NCI-H1092 treated with DMSO at 0.1 percent for 48 hours (cell line): ENCODE results near the gene ICAM1.
"Not testable (repeated sequence)": the region's sequence is repeated elsewhere in the genome, so short reads cannot be mapped to it uniquely, and the experiment has no call there.

Experiments used
- DNase-seq: peaks from one replicate; lab custom pipeline; 2025; lab: John Stamatoyannopoulos, UW

ICAM1 gene

GRCh38 chr19:10241826-10242449, 29.0 kb upstream of the ICAM1 start:
- not testable (repeated sequence) for DNase-seq

- no peak for DNase-seq
Measured at GRCh38 chr19:10243606-10244005, 27.3 kb upstream of the ICAM1 start.

- no peak for DNase-seq
Measured at GRCh38 chr19:10245189-10245939, 25.6 kb upstream of the ICAM1 start.

GRCh38 chr19:10246511-10246910, 24.4 kb upstream of the ICAM1 start:
- DNase-seq: no peak

GRCh38 chr19:10251792-10252694, 18.9 kb upstream of the ICAM1 start, which contains the start of gene MRPL4:
Gene MRPL4, plus strand, starts transcription at chr19:10252214. Its CDS starts 40 bp downstream, at chr19:10252254.
- peak; percentile 99 for DNase-seq

- DNase-seq: no peak
Measured at GRCh38 chr19:10252707-10253106, 18.2 kb upstream of the ICAM1 start.

GRCh38 chr19:10254244-10254643, 16.7 kb upstream of the ICAM1 start:
- DNase-seq: no peak

GRCh38 chr19:10255358-10255757, 15.6 kb upstream of the ICAM1 start:
- DNase-seq: no peak

- no peak for DNase-seq
Measured at GRCh38 chr19:10256551-10256950, 14.4 kb upstream of the ICAM1 start.

- DNase-seq: no peak
Measured at GRCh38 chr19:10256970-10257615, 13.8 kb upstream of the ICAM1 start.

GRCh38 chr19:10258080-10258710, 12.7 kb upstream of the ICAM1 start:
- no peak for DNase-seq

- DNase-seq: peak; percentile 64
Measured at GRCh38 chr19:10259162-10259905, 11.6 kb upstream of the ICAM1 start.

GRCh38 chr19:10260141-10260584, 10.8 kb upstream of the ICAM1 start:
- no peak for DNase-seq

- no peak for DNase-seq
Measured at GRCh38 chr19:10262771-10263170, 8.1 kb upstream of the ICAM1 start.

GRCh38 chr19:10266706-10267105, 4.2 kb upstream of the ICAM1 start:
- DNase-seq: no peak

- no peak for DNase-seq
Measured at GRCh38 chr19:10268071-10268470, 2.8 kb upstream of the ICAM1 start.

- DNase-seq: peak; percentile 53
Measured at GRCh38 chr19:10269333-10270179, 1.4 kb upstream of the ICAM1 start.

- no peak for DNase-seq
Measured at GRCh38 chr19:10270180-10270615, 722 bp upstream of the ICAM1 start.

- no peak for DNase-seq
Measured at GRCh38 chr19:10271543-10272086, 695 bp downstream of the ICAM1 start.
